Measurements from ENCODE around the gene QRICH1. TPM values are rescaled to one million over a fixed set of nuclear protein-coding genes. Genes with fewer than 3 reads are reported as not detected.

The QRICH1 gene
- polyA plus RNA-seq, 1 of the 3 experiments (the other 2 are of a cell fraction): 58.5 TPM

DNA sequence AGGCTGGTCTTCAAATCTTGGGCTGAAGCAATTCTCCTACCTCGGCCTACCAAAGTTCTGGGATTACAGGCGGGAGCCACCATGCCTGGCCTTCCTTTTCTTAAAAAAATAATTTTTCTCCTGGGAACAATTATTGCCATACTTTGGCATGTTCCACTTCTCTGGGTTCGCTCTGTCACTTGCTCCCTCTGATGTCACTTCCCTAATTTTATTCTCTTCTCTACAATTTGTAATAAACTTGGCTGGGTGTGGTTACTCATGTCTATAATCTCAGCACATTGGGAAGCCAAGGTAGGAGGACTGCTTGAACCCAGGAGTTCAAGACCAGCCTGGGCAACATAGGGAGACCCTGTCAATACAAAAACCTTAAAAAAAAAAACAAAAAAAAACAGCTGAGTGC is 58.6 kb downstream of the QRICH1 start:
- H3K4me1 ChIP-seq (ENCODE audit: control insufficient read depth in 1 of 2, insufficient read depth in 2 of 2, low read depth in 1 of 2, low read length in 1 of 2): no peaks in the 10 kb centered on the region
- H3K27ac ChIP-seq (ENCODE audit: low read depth in 2 of 2, low read length in 1 of 2): no peak overlapping the region
- DNase-seq: no peak
- no peak overlapping the region for H3K9ac ChIP-seq
- no peaks in the 10 kb centered on the region for H3K27me3 ChIP-seq (ENCODE audit: insufficient read depth)
- no peaks in the 10 kb centered on the region for H4K20me1 ChIP-seq (ENCODE audit: insufficient read depth)
- TF ChIP-seq EZH2phosphoT487 (IDR thresholded peaks at IDR 0.05; ENCODE audit: borderline replicate concordance, low read depth): no peak
- H3K36me3 ChIP-seq (replicated peaks in 1 of 2; ENCODE audit: control insufficient read depth in 1 of 2, insufficient read depth in 2 of 2, low read length in 1 of 2): peaks cover 34 to 68% of the 10 kb centered on the region in 2 experiments
- no peak overlapping the region for H2AFZ ChIP-seq (ENCODE audit: low read depth)
- H3K4me3 ChIP-seq (ENCODE audit: low read depth in 2 of 2, low read length in 1 of 2): no peak overlapping the region
- H3F3A ChIP-seq (replicated peaks; ENCODE audit: insufficient read depth): peaks cover 26% of the 10 kb centered on the region
- WGBS (ENCODE audit: low lambda C conversion rate): 98% methylated on average over 3 of the region's 3 CpGs
- no peak overlapping the region for H3K4me2 ChIP-seq
- ChIA-PET POLR2A (no interaction called here), CTCF (no interaction called here)
- H3K79me2 ChIP-seq (ENCODE audit: insufficient read depth): peaks cover 13% of the 10 kb centered on the region
- H3K9me2 ChIP-seq: no peaks in the 10 kb centered on the region
- no peaks in the 10 kb centered on the region for H3K9me3 ChIP-seq

GRCh38 chr3:49034650-49035049 is 59.2 kb downstream of the QRICH1 start:
- POLR2A ChIA-PET: no interaction called here
- H3K79me2 ChIP-seq (ENCODE audit: insufficient read depth): peaks cover 13% of the 10 kb centered on the region
- CTCF ChIA-PET: interaction anchor here (0.7 kb wide), 1 partner anchor 45 kb away, joined by 3 read pairs; the partner anchor contains the start of gene P4HTM
- no peaks in the 10 kb centered on the region for H4K20me1 ChIP-seq (ENCODE audit: insufficient read depth)
- no peak overlapping the region for H3K4me2 ChIP-seq
- no peaks in the 10 kb centered on the region for H3K27me3 ChIP-seq (ENCODE audit: insufficient read depth)
- peaks cover 41 to 65% of the 10 kb centered on the region in 2 experiments for H3K36me3 ChIP-seq (replicated peaks in 1 of 2; ENCODE audit: control insufficient read depth in 1 of 2, insufficient read depth in 2 of 2, low read length in 1 of 2)
- H3F3A ChIP-seq (replicated peaks; ENCODE audit: insufficient read depth): peaks cover 32% of the 10 kb centered on the region
- no peak overlapping the region for H2AFZ ChIP-seq (ENCODE audit: low read depth)
- H3K9me2 ChIP-seq: no peaks in the 10 kb centered on the region
- H3K9ac ChIP-seq: no peak overlapping the region
- 100% methylated on average over 2 of the region's 2 CpGs for WGBS (ENCODE audit: low lambda C conversion rate)
- H3K4me1 ChIP-seq (ENCODE audit: control insufficient read depth in 1 of 2, insufficient read depth in 2 of 2, low read depth in 1 of 2, low read length in 1 of 2): no peaks in the 10 kb centered on the region; a peak in 1 of 4 replicates
- no peak overlapping the region for H3K27ac ChIP-seq (ENCODE audit: low read depth in 2 of 2, low read length in 1 of 2)
- no peak overlapping the region for H3K4me3 ChIP-seq (ENCODE audit: low read depth in 2 of 2, low read length in 1 of 2)
- DNase-seq: no peak
- H3K9me3 ChIP-seq: no peaks in the 10 kb centered on the region
- no peak for TF ChIP-seq FOSL2 (IDR thresholded peaks at IDR 0.05; ENCODE audit: borderline replicate concordance, low read depth)
- TF ChIP-seq RCOR1 (IDR thresholded peaks at IDR 0.05; ENCODE audit: low read length): no peak

GRCh38 chr3:49032646-49033304 is 61.1 kb downstream of the QRICH1 start:
- Histone ChIP-seq H3F3A (replicated peaks; ENCODE audit: insufficient read depth) (peaks cover 39% of the 10 kb centered on the region), H3K9me2 (no peaks in the 10 kb centered on the region), H3K27ac (ENCODE audit: low read depth in 2 of 2, low read length in 1 of 2) (no peak overlapping the region; a peak in 1 of 4 replicates), H3K79me2 (ENCODE audit: insufficient read depth) (peaks cover 27% of the 10 kb centered on the region), H2AFZ (ENCODE audit: low read depth) (no peak overlapping the region), H3K4me3 (ENCODE audit: low read depth in 2 of 2, low read length in 1 of 2) (no peak overlapping the region), H3K4me2 (no peak overlapping the region), H3K27me3 (ENCODE audit: insufficient read depth) (no peaks in the 10 kb centered on the region), H3K9ac (no peak overlapping the region), H3K9me3 (no peaks in the 10 kb centered on the region), H3K4me1 (ENCODE audit: control insufficient read depth in 1 of 2, insufficient read depth in 2 of 2, low read depth in 1 of 2, low read length in 1 of 2) (peaks cover 2 to 17% of the 10 kb centered on the region in 2 experiments; a peak in 2 of 4 replicates), H3K36me3 (replicated peaks in 1 of 2; ENCODE audit: control insufficient read depth in 1 of 2, insufficient read depth in 2 of 2, low read length in 1 of 2) (peaks cover 45 to 67% of the 10 kb centered on the region in 2 experiments), H4K20me1 (ENCODE audit: insufficient read depth) (no peaks in the 10 kb centered on the region)
- CTCF ChIA-PET: interaction anchor here (1.0 to 1.3 kb wide), 2 partner anchors 10 to 11 kb away, joined by 3 to 4 read pairs; partner anchors contain the start of gene NDUFAF3
- no peak for DNase-seq
- POLR2A ChIA-PET: no interaction called here
- no peak for TF ChIP-seq CTCF (IDR thresholded peaks at IDR 0.05)
- no peak for TF ChIP-seq SMC3 (IDR thresholded peaks at IDR 0.05; ENCODE audit: low read depth, low read length)
- no peak for TF ChIP-seq RAD21 (IDR thresholded peaks at IDR 0.05; ENCODE audit: low read length)
- no peak for TF ChIP-seq USF2 (IDR thresholded peaks at IDR 0.05; ENCODE audit: borderline replicate concordance, low read depth, low read length)
- TF ChIP-seq EZH2phosphoT487 (IDR thresholded peaks at IDR 0.05; ENCODE audit: borderline replicate concordance, low read depth): no peak
- TF ChIP-seq USF1 (IDR thresholded peaks at IDR 0.05; ENCODE audit: borderline replicate concordance, low read depth): no peak
- no peak for TF ChIP-seq GATA2 (CRISPR knock-in tag; IDR thresholded peaks at IDR 0.05)
- TF ChIP-seq, protein P1, sequence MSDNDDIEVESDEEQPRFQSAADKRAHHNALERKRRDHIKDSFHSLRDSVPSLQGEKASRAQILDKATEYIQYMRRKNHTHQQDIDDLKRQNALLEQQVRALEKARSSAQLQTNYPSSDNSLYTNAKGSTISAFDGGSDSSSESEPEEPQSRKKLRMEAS (IDR thresholded peaks at IDR 0.05; ENCODE audit: low read depth): no peak
- TF ChIP-seq RFX5 (IDR thresholded peaks at IDR 0.05; ENCODE audit: low read length): no peak
- TF ChIP-seq MXI1 (IDR thresholded peaks at IDR 0.05; ENCODE audit: low read depth, low read length): no peak
- no peak for TF ChIP-seq FOSL2 (IDR thresholded peaks at IDR 0.05; ENCODE audit: borderline replicate concordance, low read depth)
- no peak for TF ChIP-seq MEF2A (IDR thresholded peaks at IDR 0.05; ENCODE audit: borderline replicate concordance, low read depth)
- no peak for TF ChIP-seq FOXM1 (IDR thresholded peaks at IDR 0.05; ENCODE audit: low read depth)
- no peak for TF ChIP-seq TAF1 (IDR thresholded peaks at IDR 0.05; ENCODE audit: borderline replicate concordance, low read depth, low read length)
- 78% methylated on average over 5 of the region's 6 CpGs for WGBS (ENCODE audit: low lambda C conversion rate)

All from SK-N-SH (cell line).